K562 (cell line): ENCODE measurements around the gene SMURF1. TPM values are rescaled to one million over a fixed set of nuclear protein-coding genes. Genes with fewer than 3 reads are reported as not detected.

Experiments used
- BCLAF1 ChIP-seq, 2 experiments: fragments of 450-650 bp in 1 of 2; IDR thresholded peaks; 2 replicates each; pipeline ENCODE4 v1.6.1; 2011 to 2017; ENCODE audit warnings: low read depth in 2 of 2, antibody characterized with exemption in 1 of 2, borderline replicate concordance in 1 of 2, low read length in 1 of 2, mild to moderate bottlenecking in 1 of 2, mixed read lengths in 1 of 2; ENCODE audit not compliant: control insufficient read depth in 1 of 2
- CEBPG ChIP-seq, 3 experiments: fragments of 200-800 bp in 1 of 3; sonication (Bioruptor generic) in 1 of 3; sonication (generic) in 1 of 3; formaldehyde crosslinking in 1 of 3; IDR thresholded peaks in 2 of 3; conservative IDR thresholded peaks in 1 of 3; 2 replicates each; pipeline versions ENCODE4 v1.6.1 to v1.8.0; 2016 to 2022; ENCODE audit warnings: missing compliant biosample characterization in 2 of 3, missing genetic modification characterization in 2 of 3, mild to moderate bottlenecking in 1 of 3, missing genetic modification reagents in 1 of 3
- CTCFL ChIP-seq: IDR thresholded peaks from 2 replicates; pipeline ENCODE4 v1.6.1; 2011; ENCODE audit warnings: borderline replicate concordance, low read depth, mild to moderate bottlenecking, moderate library complexity, low read length; ENCODE audit not compliant: insufficient read depth, poor library complexity, severe bottlenecking
- ETV5 ChIP-seq: sonication (generic); formaldehyde crosslinking; IDR thresholded peaks from 2 replicates; pipeline ENCODE4 v1.4.0; 2020; ENCODE audit warnings: low read depth, mild to moderate bottlenecking, missing genetic modification reagents
- FOXA3 ChIP-seq, 2 experiments: fragments of 450-650 bp in 1 of 2; sonication (generic) in 1 of 2; formaldehyde crosslinking; IDR thresholded peaks in 1 of 2; conservative IDR thresholded peaks in 1 of 2; 2 replicates each; pipeline versions ENCODE4 v1.4.0 to v1.8.0; 2020 to 2022; ENCODE audit warnings: mild to moderate bottlenecking in 2 of 2, missing genetic modification reagents in 1 of 2
- HDAC2 ChIP-seq: fragments of 450-650 bp; IDR thresholded peaks from 2 replicates; pipeline ENCODE4 v1.6.1; 2016; ENCODE audit warnings: mild to moderate bottlenecking
- MEF2A ChIP-seq: IDR thresholded peaks from 2 replicates; pipeline ENCODE4 v1.6.1; 2011; ENCODE audit warnings: low read depth, mild to moderate bottlenecking, low read length, moderate library complexity; ENCODE audit not compliant: control insufficient read depth
- NFYB ChIP-seq: IDR thresholded peaks from 2 replicates; pipeline ENCODE4 v1.6.1; 2011; ENCODE audit warnings: mild to moderate bottlenecking, moderate library complexity; ENCODE audit not compliant: insufficient read length; ENCODE audit errors: extremely low read depth
- PATZ1 ChIP-seq: fragments of 250-450 bp; sonication (Bioruptor Pico); IDR thresholded peaks from 2 replicates; pipeline ENCODE4 v1.5.0; 2020; ENCODE audit warnings: mild to moderate bottlenecking, borderline replicate concordance
- PHF21A ChIP-seq: fragments of 450-650 bp; IDR thresholded peaks from 2 replicates; pipeline ENCODE4 v1.6.1; 2017; ENCODE audit warnings: low read depth, borderline replicate concordance
- PHTF2 ChIP-seq: fragments of 250-450 bp; sonication (Bioruptor Pico); IDR thresholded peaks from 2 replicates; pipeline ENCODE4 v1.5.0; 2021; ENCODE audit warnings: mild to moderate bottlenecking
- TBL1XR1 ChIP-seq, 2 experiments: IDR thresholded peaks; 2 replicates each; pipeline ENCODE4 v1.6.1; 2012; ENCODE audit warnings: improper control_type of control experiment in 2 of 2, low read length in 2 of 2, mild to moderate bottlenecking in 1 of 2
- TCF3 ChIP-seq: sonication (generic); formaldehyde crosslinking; IDR thresholded peaks from 2 replicates; pipeline ENCODE4 v1.4.0; 2020; ENCODE audit warnings: mild to moderate bottlenecking, missing genetic modification reagents
- THRAP3 ChIP-seq: fragments of 450-650 bp; IDR thresholded peaks from 2 replicates; pipeline ENCODE4 v1.6.1; 2016; ENCODE audit warnings: mild to moderate bottlenecking, inconsistent platforms, borderline replicate concordance
- ZNF655 ChIP-seq: fragments of 250-450 bp; sonication (Bioruptor Pico); IDR thresholded peaks from 2 replicates; pipeline ENCODE4 v1.5.0; 2021
- ZNF766 ChIP-seq: fragments of 200-800 bp; sonication (Bioruptor generic); conservative IDR thresholded peaks from 2 replicates; pipeline ENCODE4 v1.6.1; 2016; ENCODE audit warnings: missing genetic modification characterization, missing compliant biosample characterization
- polyA plus RNA-seq, 8 experiments: library from polyadenylated mRNA; depleted of rRNA in 4 of 8; stranded (reverse) in 5 of 8; unstranded in 3 of 8; fragments of >200 nt; fragmentation: Nextera tagmentation in 2 of 8; fragmentation: Illumina TruSeq in 1 of 8; extraction: Ambion mirVana in 2 of 8; extraction: Trizol in 1 of 8; gene quantifications; 2 replicates each; pipeline versions ENCODE4 v1.2.1 to v1.2.3, GENCODE V29; 2011 to 2014; ENCODE audit warnings: inconsistent platforms in 1 of 8, missing spikeins in 1 of 8
- total RNA-seq, 7 experiments: library from RNA; depleted of rRNA in 6 of 7; stranded (reverse); fragments of >200 nt in 6 of 7; fragmentation: Illumina TruSeq in 2 of 7; extraction: Trizol in 2 of 7; gene quantifications; 2 replicates each; pipeline versions ENCODE4 v1.2.1 to v1.2.3, GENCODE V29; 2011 to 2021; ENCODE audit warnings: low replicate concordance in 1 of 7

The SMURF1 gene
- total and polyA plus RNA-seq, 9 of the 15 experiments (the other 6 are each of a cell fraction or from before 2014, with no cell fraction given), result 1.0 to 20.1 (median 12.6) TPM

GRCh38 chr7:99096124-99096887 lies 47.6 kb downstream of the SMURF1 start (continued):
- no peak for TF ChIP-seq PATZ1 (CRISPR knock-in tag)
- no peak for TF ChIP-seq THRAP3
- TF ChIP-seq PHTF2, result no peak
- no peak for TF ChIP-seq ETV5
- TF ChIP-seq HDAC2, result no peak
- TF ChIP-seq ZNF655 (CRISPR knock-in tag), result no peak
- no peak for TF ChIP-seq BCLAF1 (IDR thresholded peaks at IDR 0.05; ENCODE audit: borderline replicate concordance in 1 of 2, control insufficient read depth in 1 of 2, low read depth in 2 of 2, low read length in 1 of 2)
- no peak for TF ChIP-seq ZNF766 (CRISPR knock-in tag)
- TF ChIP-seq TCF3, result peak; percentile 56
- TF ChIP-seq CEBPG (CRISPR knock-in tag; IDR thresholded peaks at IDR 0.05), result no peak
- TF ChIP-seq CEBPG (tag; conservative IDR thresholded peaks at IDR 0.05 in 1 of 2, IDR thresholded peaks at IDR 0.05 in 1 of 2), result no peak
- TF ChIP-seq CTCFL, result no peak
- TF ChIP-seq PHF21A, result no peak
- TF ChIP-seq NFYB, result no peak
- TF ChIP-seq TBL1XR1 (IDR thresholded peaks at IDR 0.05; ENCODE audit: low read length in 2 of 2), result no peak
- 0 out of 4 replicates have a peak, but pooled peaks of 1 of the 2 experiments have one; percentile 36 for TF ChIP-seq FOXA3 (CRISPR knock-in tag; conservative IDR thresholded peaks at IDR 0.05 in 1 of 2, IDR thresholded peaks at IDR 0.05 in 1 of 2)
- peak; percentile 67; the same call in 1 of the 2 replicates for TF ChIP-seq MEF2A
